ENCODE data around the gene ANOS1.

DNA sequence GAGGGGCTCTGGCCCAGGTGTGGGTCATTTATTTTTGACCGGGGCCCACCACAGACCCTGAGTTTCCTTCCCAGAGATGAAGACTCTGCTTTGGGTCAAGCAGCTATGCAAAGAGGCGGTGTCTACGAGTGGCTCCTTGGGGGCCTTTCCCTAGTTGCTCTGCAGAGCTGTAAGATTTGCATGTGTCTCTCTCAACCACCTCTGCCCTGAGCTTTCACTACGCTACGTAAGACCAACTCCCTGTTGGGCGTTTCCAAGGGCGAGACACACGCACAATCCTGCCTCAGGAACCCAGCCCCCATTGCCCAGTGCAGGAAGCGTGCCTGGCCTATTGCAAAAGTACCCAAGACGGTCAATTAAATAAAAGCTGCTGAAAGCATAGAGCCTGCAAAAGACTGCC lies 10.0 kb upstream of the ANOS1 start:
- TF ChIP-seq CHD1 (IDR thresholded peaks at IDR 0.05; ENCODE audit: low read depth, low read length) (no peak), EZH2 (IDR thresholded peaks at IDR 0.05; ENCODE audit: low read depth, low read length, severe bottlenecking) (no peak), MAFK (IDR thresholded peaks at IDR 0.05; ENCODE audit: low read depth, low read length) (no peak), NANOG (IDR thresholded peaks at IDR 0.05; ENCODE audit: insufficient read depth, low read depth, low read length, poor library complexity, severe bottlenecking) (no peak), CTCF (IDR thresholded peaks at IDR 0.05; ENCODE audit: control extremely low read depth in 1 of 3, insufficient read depth in 1 of 3, low read depth in 1 of 3, low read length in 3 of 3) (no peak), SIRT6 (IDR thresholded peaks at IDR 0.05; ENCODE audit: low read length) (no peak)
